ENCODE measurements around the gene PARS2.

GRCh38 chr1:54811739-54812655 lies 47.7 kb upstream of the PARS2 start:
- TF ChIP-seq POLR2AphosphoS5 (IDR thresholded peaks at IDR 0.05), result no peak
- TF ChIP-seq CTCF (IDR thresholded peaks at IDR 0.05), result no peak
- TF ChIP-seq POLR2A (IDR thresholded peaks at IDR 0.05), result no peak

Measured in prostate gland (tissue), 2 donors.